ENCODE results near the gene BBLN.

The BBLN gene

DNA sequence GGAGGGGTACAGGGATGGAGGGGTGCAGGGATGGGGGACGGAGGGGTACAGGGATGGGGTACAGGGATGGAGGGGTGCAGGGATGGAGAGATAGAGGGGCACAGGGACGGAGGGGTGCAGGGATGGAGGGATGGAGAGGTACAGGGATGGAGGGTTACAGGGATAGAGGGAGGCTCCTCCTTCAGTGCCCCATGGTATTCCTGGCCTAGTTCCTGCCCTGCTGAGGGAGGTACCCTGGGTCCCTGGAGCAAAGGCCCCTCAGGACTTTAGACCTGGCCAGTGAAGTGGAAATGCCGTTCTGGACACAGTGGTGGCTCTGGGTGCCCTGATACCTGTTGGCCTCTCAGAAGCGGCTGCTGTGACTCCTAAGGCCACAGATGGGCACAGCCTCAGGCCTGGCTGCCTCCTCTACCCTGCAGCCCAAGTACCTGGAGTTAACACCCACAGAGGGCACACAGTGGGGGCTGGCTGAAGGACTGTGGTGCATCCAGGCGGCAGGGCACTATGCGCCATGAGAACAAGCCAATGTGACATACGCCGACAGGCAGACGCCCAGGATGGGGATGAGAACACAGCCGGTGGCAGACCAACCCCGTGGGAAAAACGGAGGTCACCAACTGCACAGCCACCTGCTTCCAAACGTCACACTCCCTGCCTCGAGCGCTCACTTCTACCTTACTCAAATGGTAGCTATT lies 40.9 kb upstream of the BBLN start:
- Histone ChIP-seq H3K4me1 (ENCODE audit: control insufficient read depth, insufficient read depth, low read length) (no peaks in the 10 kb centered on the region), H3K9ac (ENCODE audit: low read depth, low read length) (no peak overlapping the region), H3K36me3 (ENCODE audit: control insufficient read depth, insufficient read depth, low read length) (peaks cover 44% of the 10 kb centered on the region)

GRCh38 chr9:128120061-128120740 lies 39.9 kb upstream of the BBLN start:
- peaks cover 48% of the 10 kb centered on the region for H3K36me3 ChIP-seq (ENCODE audit: control insufficient read depth, insufficient read depth, low read length)
- H3K27me3 ChIP-seq (ENCODE audit: control insufficient read depth, insufficient read depth, low read length) = no peaks in the 10 kb centered on the region
- no peak overlapping the region for H3K9ac ChIP-seq (ENCODE audit: low read depth, low read length)

More for the DNA sequence above, 40.9 kb upstream of the BBLN start:
- no peak overlapping the region for H3K4me3 ChIP-seq (ENCODE audit: low read depth, low read length)
- no peak overlapping the region for H3K27ac ChIP-seq (ENCODE audit: low read depth, low read length)
- no peaks in the 10 kb centered on the region for H3K9me3 ChIP-seq (ENCODE audit: control insufficient read depth, insufficient read depth, low read length)
- no peaks in the 10 kb centered on the region for H3K27me3 ChIP-seq (ENCODE audit: control insufficient read depth, insufficient read depth, low read length)

DNA sequence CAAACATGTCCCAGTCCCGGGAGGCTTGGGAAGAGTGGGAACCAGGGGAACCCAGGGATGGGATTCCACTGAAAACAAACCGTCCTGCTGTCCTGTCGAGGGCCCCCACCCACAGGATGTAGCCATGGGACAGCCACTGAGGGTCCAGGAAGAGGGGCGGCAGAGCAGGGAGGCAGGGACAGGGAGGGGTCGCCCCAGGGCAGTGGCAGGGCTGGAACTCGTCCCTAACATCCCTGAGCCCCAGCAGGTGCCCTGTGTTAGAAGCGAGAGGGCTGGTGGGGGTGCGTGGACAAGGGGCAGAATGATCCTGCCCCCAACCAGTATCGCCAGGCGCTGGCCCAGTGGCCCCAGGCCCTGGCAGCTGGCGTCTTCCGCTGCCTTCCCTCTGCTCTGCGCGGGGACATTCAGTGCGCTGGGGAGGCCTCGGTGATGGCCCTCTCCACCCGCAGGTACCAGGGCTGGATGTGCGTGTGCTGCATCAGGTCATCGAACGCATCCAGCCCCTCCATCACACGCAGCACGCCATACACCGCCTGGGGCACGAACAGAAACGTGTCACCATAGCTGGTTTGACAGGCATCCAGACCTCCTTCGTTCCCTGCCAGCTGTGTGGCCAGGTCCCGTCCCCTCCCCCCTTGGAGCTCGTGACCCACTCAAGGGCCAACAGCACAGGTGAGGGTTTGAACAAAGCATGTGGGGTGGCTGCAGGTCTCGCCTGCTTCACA lies 39.2 kb upstream of the BBLN start:
- no peak overlapping the region for H3K27ac ChIP-seq (ENCODE audit: low read depth, low read length)
- no peaks in the 10 kb centered on the region for H3K4me1 ChIP-seq (ENCODE audit: control insufficient read depth, insufficient read depth, low read length)
- H3K36me3 ChIP-seq (ENCODE audit: control insufficient read depth, insufficient read depth, low read length) = peaks cover 48% of the 10 kb centered on the region

More at GRCh38 chr9:128120061-128120740, 39.9 kb upstream of the BBLN start:
- Histone ChIP-seq H3K4me1 (ENCODE audit: control insufficient read depth, insufficient read depth, low read length) (no peaks in the 10 kb centered on the region), H3K4me3 (ENCODE audit: low read depth, low read length) (no peak overlapping the region), H3K27ac (ENCODE audit: low read depth, low read length) (no peak overlapping the region), H3K9me3 (ENCODE audit: control insufficient read depth, insufficient read depth, low read length) (no peaks in the 10 kb centered on the region)

GRCh38 chr9:128121466-128121810 lies 38.6 kb upstream of the BBLN start:
- Histone ChIP-seq H3K36me3 (ENCODE audit: control insufficient read depth, insufficient read depth, low read length) (peaks cover 48% of the 10 kb centered on the region), H3K4me3 (ENCODE audit: low read depth, low read length) (no peak overlapping the region)

More for the DNA sequence above, 39.2 kb upstream of the BBLN start:
- Histone ChIP-seq H3K4me3 (ENCODE audit: low read depth, low read length) (no peak overlapping the region), H3K27me3 (ENCODE audit: control insufficient read depth, insufficient read depth, low read length) (no peaks in the 10 kb centered on the region), H3K9me3 (ENCODE audit: control insufficient read depth, insufficient read depth, low read length) (no peaks in the 10 kb centered on the region), H3K9ac (ENCODE audit: low read depth, low read length) (no peak overlapping the region)

DNA sequence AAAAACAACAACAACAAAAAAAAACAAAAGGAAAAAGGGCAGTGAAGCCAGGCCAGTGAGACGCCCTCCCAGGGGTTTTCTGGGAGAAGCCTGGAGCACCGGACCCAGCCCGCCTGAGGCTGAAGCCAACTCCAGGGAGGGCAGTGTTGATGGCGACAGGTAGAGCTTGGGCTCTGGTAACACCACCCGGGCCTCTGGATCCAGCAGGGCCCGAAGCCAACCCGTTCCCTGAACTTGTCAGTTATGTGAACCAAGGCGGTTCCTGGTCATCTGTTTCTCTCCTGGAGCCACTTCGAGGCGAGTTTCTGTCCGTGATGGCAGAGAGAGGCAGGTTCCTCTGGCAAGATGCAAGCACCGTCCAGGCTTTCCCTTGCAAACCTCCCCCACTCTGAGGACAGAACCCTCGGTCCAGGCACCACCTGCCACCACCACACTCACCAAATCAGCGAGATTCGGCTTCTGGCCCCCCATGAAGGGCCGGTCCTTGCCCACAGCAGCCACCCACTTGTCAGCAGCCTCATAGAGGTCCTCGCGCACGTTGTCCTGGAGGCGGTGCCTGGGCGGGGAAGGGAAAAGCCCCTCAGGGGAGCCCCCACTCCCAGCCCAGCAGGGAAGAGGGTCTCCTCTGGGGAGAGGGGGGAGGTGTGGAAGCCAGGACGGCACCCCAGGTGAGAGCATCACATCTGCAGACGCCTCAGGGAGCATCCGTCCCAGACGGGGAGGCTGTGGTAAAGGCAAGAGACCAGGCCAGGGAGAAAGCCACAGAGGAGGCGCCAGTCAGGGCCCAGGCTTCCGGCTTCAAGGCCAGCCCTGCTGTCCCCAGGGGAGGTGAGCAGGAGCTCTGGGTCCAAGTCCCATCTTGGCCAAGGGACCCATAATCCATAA lies 37.9 kb upstream of the BBLN start:
- no peak overlapping the region for H3K27ac ChIP-seq (ENCODE audit: low read depth, low read length)
- no peak overlapping the region for H3K9ac ChIP-seq (ENCODE audit: low read depth, low read length)
- H3K4me3 ChIP-seq (ENCODE audit: low read depth, low read length) = no peak overlapping the region
- no peaks in the 10 kb centered on the region for H3K9me3 ChIP-seq (ENCODE audit: control insufficient read depth, insufficient read depth, low read length)
- H3K4me1 ChIP-seq (ENCODE audit: control insufficient read depth, insufficient read depth, low read length) = no peaks in the 10 kb centered on the region
- peaks cover 48% of the 10 kb centered on the region for H3K36me3 ChIP-seq (ENCODE audit: control insufficient read depth, insufficient read depth, low read length)
- no peaks in the 10 kb centered on the region for H3K27me3 ChIP-seq (ENCODE audit: control insufficient read depth, insufficient read depth, low read length)

More at GRCh38 chr9:128121466-128121810, 38.6 kb upstream of the BBLN start:
- H3K27ac ChIP-seq (ENCODE audit: low read depth, low read length) = no peak overlapping the region
- H3K9ac ChIP-seq (ENCODE audit: low read depth, low read length) = no peak overlapping the region
- H3K27me3 ChIP-seq (ENCODE audit: control insufficient read depth, insufficient read depth, low read length) = no peaks in the 10 kb centered on the region
- H3K9me3 ChIP-seq (ENCODE audit: control insufficient read depth, insufficient read depth, low read length) = no peaks in the 10 kb centered on the region
- no peaks in the 10 kb centered on the region for H3K4me1 ChIP-seq (ENCODE audit: control insufficient read depth, insufficient read depth, low read length)

DNA sequence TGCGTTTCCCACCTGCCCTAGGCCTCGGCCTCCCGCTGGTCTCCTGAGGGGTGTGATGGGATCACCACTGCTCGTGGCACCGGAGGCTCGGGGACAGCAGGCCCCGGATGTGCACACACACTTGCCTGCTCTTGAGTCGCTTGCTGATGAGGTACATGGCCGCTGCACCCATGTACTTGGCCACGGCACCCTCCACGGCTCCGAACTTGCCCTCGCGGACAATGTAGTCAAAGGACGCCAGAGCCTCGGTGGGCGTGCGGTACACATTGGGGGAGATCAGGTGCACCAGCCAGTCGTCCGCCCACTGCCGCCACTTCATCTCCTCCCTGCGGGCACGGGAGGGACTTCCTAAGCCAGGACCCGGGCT lies 37.3 kb upstream of the BBLN start:
- Histone ChIP-seq H3K4me3 (ENCODE audit: low read depth, low read length) (no peak overlapping the region), H3K9me3 (ENCODE audit: control insufficient read depth, insufficient read depth, low read length) (no peaks in the 10 kb centered on the region), H3K4me1 (ENCODE audit: control insufficient read depth, insufficient read depth, low read length) (no peaks in the 10 kb centered on the region), H3K27ac (ENCODE audit: low read depth, low read length) (no peak overlapping the region), H3K36me3 (ENCODE audit: control insufficient read depth, insufficient read depth, low read length) (peaks cover 48% of the 10 kb centered on the region), H3K9ac (ENCODE audit: low read depth, low read length) (no peak overlapping the region), H3K27me3 (ENCODE audit: control insufficient read depth, insufficient read depth, low read length) (no peaks in the 10 kb centered on the region)

DNA sequence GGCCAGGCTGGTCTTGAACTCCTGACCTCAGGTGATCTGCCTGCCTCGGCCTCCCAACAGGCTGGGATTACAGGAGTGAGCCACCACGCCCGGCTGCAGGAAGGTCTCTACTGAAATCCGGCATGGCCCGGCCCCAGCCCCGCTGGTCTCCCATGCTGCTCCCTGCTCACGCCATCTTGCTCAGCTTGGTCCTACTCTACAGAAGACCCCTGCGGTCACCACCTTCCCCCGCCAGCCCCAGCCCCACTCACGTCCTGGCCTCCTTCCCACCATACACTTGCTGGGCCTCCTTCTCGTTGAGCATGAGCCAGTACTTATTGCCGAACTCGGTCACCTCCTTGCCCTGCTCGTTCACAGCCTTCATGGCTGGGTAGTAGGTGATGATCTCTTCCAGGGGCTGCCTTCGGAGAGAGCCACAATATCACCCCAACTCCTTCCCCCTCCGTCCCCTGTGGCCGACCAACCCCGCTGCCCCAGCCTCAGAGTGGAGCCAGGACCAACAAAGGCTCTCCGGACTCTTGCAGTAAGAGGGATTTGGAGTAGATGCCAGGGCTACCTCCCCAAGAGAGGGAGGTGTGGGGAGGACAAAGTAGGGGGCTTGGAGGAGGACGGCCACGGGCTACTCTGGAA lies 36.5 kb upstream of the BBLN start:
- Histone ChIP-seq H3K27me3 (ENCODE audit: control insufficient read depth, insufficient read depth, low read length) (no peaks in the 10 kb centered on the region; the same call in 1 of the 2 replicates), H3K4me1 (ENCODE audit: control insufficient read depth, insufficient read depth, low read length) (no peaks in the 10 kb centered on the region), H3K36me3 (ENCODE audit: control insufficient read depth, insufficient read depth, low read length) (peaks cover 48% of the 10 kb centered on the region), H3K9me3 (ENCODE audit: control insufficient read depth, insufficient read depth, low read length) (no peaks in the 10 kb centered on the region), H3K9ac (ENCODE audit: low read depth, low read length) (no peak overlapping the region), H3K27ac (ENCODE audit: low read depth, low read length) (no peak overlapping the region), H3K4me3 (ENCODE audit: low read depth, low read length) (no peak overlapping the region)

DNA sequence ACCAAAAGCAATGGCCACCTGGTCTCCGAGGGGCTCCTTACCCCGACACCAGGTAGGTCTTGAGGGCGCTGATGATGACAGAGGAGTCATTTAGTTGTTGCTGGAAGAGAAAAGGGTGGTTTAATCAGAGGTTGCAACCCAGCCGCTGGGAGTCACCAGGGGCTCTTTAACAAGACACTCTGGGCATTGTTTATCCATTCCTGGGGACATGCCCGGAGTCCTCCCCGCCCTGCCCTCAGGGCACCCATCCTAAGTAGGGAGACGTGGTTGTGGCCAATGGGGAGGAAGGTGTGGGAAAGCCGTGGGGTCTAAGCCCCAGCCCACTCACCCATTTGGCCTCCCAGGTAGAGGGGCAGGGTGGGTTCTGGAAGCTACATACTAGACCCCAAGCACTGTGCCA lies 35.6 kb upstream of the BBLN start:
- Histone ChIP-seq H3K9me3 (ENCODE audit: control insufficient read depth, insufficient read depth, low read length) (no peaks in the 10 kb centered on the region), H3K4me3 (ENCODE audit: low read depth, low read length) (no peak overlapping the region), H3K4me1 (ENCODE audit: control insufficient read depth, insufficient read depth, low read length) (no peaks in the 10 kb centered on the region), H3K27me3 (ENCODE audit: control insufficient read depth, insufficient read depth, low read length) (peaks cover 7% of the 10 kb centered on the region), H3K36me3 (ENCODE audit: control insufficient read depth, insufficient read depth, low read length) (peaks cover 48% of the 10 kb centered on the region), H3K27ac (ENCODE audit: low read depth, low read length) (no peak overlapping the region), H3K9ac (ENCODE audit: low read depth, low read length) (no peak overlapping the region)

GRCh38 chr9:128124873-128125579 lies 35.0 kb upstream of the BBLN start:
- no peak overlapping the region for H3K4me3 ChIP-seq (ENCODE audit: low read depth, low read length)
- H3K36me3 ChIP-seq (ENCODE audit: control insufficient read depth, insufficient read depth, low read length) = peaks cover 48% of the 10 kb centered on the region
- no peak overlapping the region for H3K27ac ChIP-seq (ENCODE audit: low read depth, low read length)
- peaks cover 7% of the 10 kb centered on the region for H3K27me3 ChIP-seq (ENCODE audit: control insufficient read depth, insufficient read depth, low read length)
- no peaks in the 10 kb centered on the region for H3K9me3 ChIP-seq (ENCODE audit: control insufficient read depth, insufficient read depth, low read length)
- no peak overlapping the region for H3K9ac ChIP-seq (ENCODE audit: low read depth, low read length)
- no peaks in the 10 kb centered on the region for H3K4me1 ChIP-seq (ENCODE audit: control insufficient read depth, insufficient read depth, low read length)
